Left ventricle myocardium inferior (tissue), 1 donor: ENCODE results near the gene MED13L. TPM values are rescaled to one million over a fixed set of nuclear protein-coding genes. Genes with fewer than 3 reads are reported as not detected.

Experiments used
- DNase-seq: peaks from one replicate; pipeline ENCODE4 v3.0.0-alpha.2; 2020
- H3K27ac ChIP-seq: fragments of 200-600 bp; replicated peaks from 2 replicates; pipeline ENCODE4 v1.8.0; 2021
- H3K27me3 ChIP-seq: fragments of 200-600 bp; 2 replicates; pipeline ENCODE4 v1.8.0; 2021; ENCODE audit warnings: low read depth
- H3K36me3 ChIP-seq: fragments of 200-600 bp; 2 replicates; pipeline ENCODE4 v1.8.0; 2021
- H3K4me1 ChIP-seq: fragments of 200-600 bp; 2 replicates; pipeline ENCODE4 v1.8.0; 2021
- H3K4me3 ChIP-seq: fragments of 200-600 bp; 2 replicates; pipeline ENCODE4 v1.8.0; 2021; ENCODE audit warnings: mild to moderate bottlenecking, moderate library complexity
- H3K9me3 ChIP-seq: fragments of 200-600 bp; replicated peaks from 2 replicates; pipeline ENCODE4 v1.8.0; 2021
- intact Hi-C: fragments of 100-400 bp; cut with micrococcal nuclease; formaldehyde crosslinking; loops from one replicate; pipeline ENCODE4 v1.11.0; 2022
- total RNA-seq: library from RNA; stranded (reverse); fragmentation: NEBNext Ultra II Directional; extraction: Animal tissue kit (Norgen Biotek cat#: 25700); gene quantifications from one replicate; pipeline ENCODE4 v1.2.1, GENCODE V29; 2021
- TF ChIP-seq, protein P1 (sequence below): fragments of 200-600 bp; IDR thresholded peaks from 2 replicates; pipeline ENCODE4 v1.8.0; 2021; ENCODE audit warnings: antibody characterized with exemption, mild to moderate bottlenecking, borderline replicate concordance
- donor health status: DM: no; HTN: yes; CAD: no; lungs with severe emphysema.

MED13L gene
- total RNA-seq, 1 donor from 2014 or later, result 55.0 TPM

DNA sequence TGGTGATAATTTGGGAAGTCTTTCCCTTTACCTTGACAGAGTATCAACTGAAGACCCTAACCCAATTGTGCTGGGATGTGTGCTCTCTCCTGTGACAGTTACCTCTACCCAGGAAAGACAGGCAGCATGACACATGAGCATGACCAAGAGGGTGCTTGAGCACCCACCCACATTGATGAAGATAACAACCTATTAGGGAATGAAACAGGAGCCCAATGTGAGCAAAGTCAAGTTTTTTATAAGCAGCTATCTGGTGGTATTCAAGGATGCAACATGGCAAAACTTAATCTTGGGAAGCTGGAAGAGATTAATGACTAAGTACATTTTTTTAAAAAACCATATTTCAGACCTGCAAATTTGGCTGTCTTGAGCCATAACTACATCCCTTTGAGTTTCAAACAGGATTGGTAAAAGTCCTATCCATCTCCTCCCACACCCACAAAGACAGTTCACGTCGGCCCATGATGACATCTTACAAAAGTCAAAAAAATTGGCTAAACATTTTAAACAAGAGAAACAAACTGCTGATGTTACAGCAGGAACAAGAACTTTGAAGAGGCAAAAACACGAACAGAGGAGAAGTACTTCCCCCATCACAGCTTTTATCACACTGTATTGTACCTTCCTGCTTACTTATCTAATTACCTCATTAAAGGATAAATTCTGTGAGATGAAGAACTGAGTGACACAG, 60.3 kb downstream of the MED13L start:
- DNase-seq, result no peak
- TF ChIP-seq, protein P1, sequence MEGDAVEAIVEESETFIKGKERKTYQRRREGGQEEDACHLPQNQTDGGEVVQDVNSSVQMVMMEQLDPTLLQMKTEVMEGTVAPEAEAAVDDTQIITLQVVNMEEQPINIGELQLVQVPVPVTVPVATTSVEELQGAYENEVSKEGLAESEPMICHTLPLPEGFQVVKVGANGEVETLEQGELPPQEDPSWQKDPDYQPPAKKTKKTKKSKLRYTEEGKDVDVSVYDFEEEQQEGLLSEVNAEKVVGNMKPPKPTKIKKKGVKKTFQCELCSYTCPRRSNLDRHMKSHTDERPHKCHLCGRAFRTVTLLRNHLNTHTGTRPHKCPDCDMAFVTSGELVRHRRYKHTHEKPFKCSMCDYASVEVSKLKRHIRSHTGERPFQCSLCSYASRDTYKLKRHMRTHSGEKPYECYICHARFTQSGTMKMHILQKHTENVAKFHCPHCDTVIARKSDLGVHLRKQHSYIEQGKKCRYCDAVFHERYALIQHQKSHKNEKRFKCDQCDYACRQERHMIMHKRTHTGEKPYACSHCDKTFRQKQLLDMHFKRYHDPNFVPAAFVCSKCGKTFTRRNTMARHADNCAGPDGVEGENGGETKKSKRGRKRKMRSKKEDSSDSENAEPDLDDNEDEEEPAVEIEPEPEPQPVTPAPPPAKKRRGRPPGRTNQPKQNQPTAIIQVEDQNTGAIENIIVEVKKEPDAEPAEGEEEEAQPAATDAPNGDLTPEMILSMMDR, result no peak
- Histone ChIP-seq H3K4me1 (peaks cover 81% of the 10 kb centered on the region), H3K27me3 (no peaks in the 10 kb centered on the region), H3K4me3 (no peak overlapping the region), H3K36me3 (no peaks in the 10 kb centered on the region), H3K27ac (no peak overlapping the region), H3K9me3 (no peaks in the 10 kb centered on the region)
- intact Hi-C loops, result no loop called here

DNA sequence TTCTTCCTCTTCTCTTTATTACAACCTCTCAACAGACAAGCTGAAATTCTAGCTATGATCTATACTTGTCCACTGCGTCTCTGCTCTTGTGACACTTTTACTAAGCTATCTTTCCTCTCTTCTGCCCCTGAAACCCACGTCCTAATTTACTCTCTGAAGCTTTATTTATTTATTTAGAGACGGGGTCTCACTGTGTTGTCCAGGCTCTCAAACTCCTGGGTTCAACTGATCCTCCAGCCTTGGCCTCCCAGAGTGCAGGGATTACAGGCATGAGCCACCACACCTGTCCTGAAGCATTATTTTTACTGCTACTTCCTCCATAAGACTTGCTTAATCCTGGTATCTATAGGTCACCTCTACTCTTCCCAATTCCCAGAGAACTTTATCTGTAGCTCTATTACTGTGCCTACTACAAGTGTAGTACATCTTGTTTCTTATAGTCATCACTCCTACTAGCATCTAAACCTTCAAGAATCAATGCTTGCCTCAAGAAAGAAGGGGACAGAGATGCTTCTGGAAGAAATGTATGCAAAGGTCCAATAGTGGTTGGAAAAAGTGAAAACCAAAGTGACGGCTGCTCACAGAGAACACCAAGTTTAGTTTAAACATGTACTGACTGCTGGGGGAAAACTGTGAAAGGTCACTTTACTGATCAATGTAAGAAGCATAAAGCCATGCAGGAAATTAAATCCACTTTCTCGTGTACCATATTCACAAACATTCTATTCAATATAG, 61.3 kb downstream of the MED13L start:
- TF ChIP-seq, protein P1, result no peak
- no peak for DNase-seq
- peaks cover 79% of the 10 kb centered on the region for H3K4me1 ChIP-seq
- no peaks in the 10 kb centered on the region for H3K27me3 ChIP-seq
- no peak overlapping the region for H3K27ac ChIP-seq
- no peak overlapping the region for H3K4me3 ChIP-seq
- H3K36me3 ChIP-seq, result no peaks in the 10 kb centered on the region
- intact Hi-C loops, result no loop called here
- no peaks in the 10 kb centered on the region for H3K9me3 ChIP-seq

DNA sequence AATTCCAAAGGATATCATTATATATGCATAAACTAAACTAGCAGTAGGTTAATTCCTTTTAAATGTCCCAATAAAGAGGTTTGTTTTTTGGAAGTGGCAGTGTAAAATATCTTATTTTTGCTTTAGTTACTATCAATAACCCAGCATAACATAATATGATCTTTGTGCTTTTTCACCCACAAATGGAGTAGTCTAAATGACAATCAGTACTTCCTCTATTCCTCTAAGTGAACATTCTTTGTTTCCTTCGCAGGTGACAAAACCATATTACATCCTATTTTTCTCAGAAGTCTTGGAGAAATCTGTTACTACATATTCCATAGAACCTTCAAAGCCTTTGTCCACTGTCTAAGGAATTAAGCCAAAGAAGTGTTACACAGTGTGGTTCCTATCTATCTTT, 62.5 kb downstream of the MED13L start:
- Histone ChIP-seq H3K4me1 (peaks cover 87% of the 10 kb centered on the region), H3K4me3 (no peak overlapping the region), H3K27ac (no peak overlapping the region), H3K9me3 (no peaks in the 10 kb centered on the region), H3K27me3 (no peaks in the 10 kb centered on the region), H3K36me3 (no peaks in the 10 kb centered on the region)
- DNase-seq, result no peak
- intact Hi-C loops, result no loop called here
- TF ChIP-seq, protein P1, result no peak

DNA sequence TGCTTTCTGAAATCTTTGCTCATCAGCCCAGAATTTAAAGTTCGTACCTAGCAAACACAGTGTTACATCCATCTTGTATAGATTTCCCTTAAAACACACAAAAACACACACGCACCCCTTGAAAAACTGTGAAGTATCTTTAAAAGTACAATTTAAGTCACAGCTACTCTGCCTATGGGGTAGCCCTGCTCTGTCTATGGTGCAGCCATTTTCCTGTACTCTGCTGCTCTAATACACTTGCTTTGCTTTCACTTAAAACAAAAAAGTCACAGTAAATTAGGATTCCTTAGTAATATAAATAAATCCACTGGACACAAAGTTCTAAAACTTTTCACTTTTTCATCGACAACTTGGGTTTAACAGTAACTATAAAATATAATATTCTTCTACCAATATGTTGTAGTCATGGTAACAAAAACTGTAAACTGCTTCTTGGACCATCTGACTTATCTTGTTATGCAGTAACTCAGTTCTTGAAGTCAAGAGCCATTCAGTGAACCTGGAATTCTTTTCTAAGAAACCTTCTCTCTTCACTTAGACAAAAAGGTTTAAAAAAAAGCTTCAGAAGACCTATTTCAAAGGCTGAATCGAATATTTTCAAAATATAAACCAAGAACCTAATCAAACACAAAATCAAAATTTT, 63.5 kb downstream of the MED13L start:
- Histone ChIP-seq H3K27ac (no peak overlapping the region), H3K27me3 (no peaks in the 10 kb centered on the region), H3K4me1 (peaks cover 97% of the 10 kb centered on the region), H3K36me3 (no peaks in the 10 kb centered on the region), H3K9me3 (no peaks in the 10 kb centered on the region), H3K4me3 (no peak overlapping the region)
- TF ChIP-seq, protein P1, result no peak
- intact Hi-C loops, result no loop called here
- DNase-seq, result no peak

DNA sequence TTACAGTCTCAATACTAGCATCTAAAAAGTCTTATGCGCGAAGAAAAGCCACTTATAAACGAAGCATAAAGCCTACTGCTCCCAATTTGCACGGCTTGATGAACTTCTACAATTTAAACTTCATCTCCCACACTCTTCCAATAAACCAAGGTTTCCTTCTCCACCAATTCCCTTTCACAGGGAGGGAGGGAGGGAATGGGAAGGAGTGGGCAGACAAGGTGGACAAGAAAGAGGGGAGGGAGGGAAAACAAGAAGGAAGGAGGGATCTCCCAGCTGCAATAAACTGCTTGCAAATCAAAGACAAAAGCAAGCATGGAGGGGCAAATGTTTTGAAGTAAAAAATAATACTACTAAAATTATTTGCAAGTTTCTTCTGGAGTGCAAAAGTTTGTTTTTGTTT, 64.5 kb downstream of the MED13L start:
- Histone ChIP-seq H3K27ac (no peak overlapping the region), H3K9me3 (no peaks in the 10 kb centered on the region), H3K4me3 (no peak overlapping the region), H3K27me3 (no peaks in the 10 kb centered on the region), H3K4me1 (peaks cover 94% of the 10 kb centered on the region), H3K36me3 (no peaks in the 10 kb centered on the region)
- intact Hi-C loops, result no loop called here
- no peak for DNase-seq
- TF ChIP-seq, protein P1, result no peak
